HEK293T (cell line): ENCODE measurements around the gene YIF1A.
A peak's percentile ranks its signal among the peaks of the same experiment; 100 is the strongest.

ENCODE experiments used
- CTCF ChIA-PET: fragments of 350-600 bp; formaldehyde crosslinking; extraction: SDS; loops from one replicate; lab custom pipeline; 2021; ENCODE audit warnings: antibody characterized with exemption, inconsistent platforms; lab: Yijun Ruan, JAX
- POLR2A ChIA-PET: fragments of 350-600 bp; formaldehyde crosslinking; extraction: SDS; loops from one replicate; lab custom pipeline; 2020; ENCODE audit warnings: antibody characterized with exemption, inconsistent platforms; lab: Yijun Ruan, JAX
- DNase-seq: peaks from one replicate; pipeline ENCODE4 v3.0.0; 2012; ENCODE audit warnings: mixed read lengths; ENCODE audit errors: extremely low spot score
- ARNT ChIP-seq: fragments of 450-650 bp; IDR thresholded peaks from 2 replicates; pipeline ENCODE4 v1.6.1; 2017; ENCODE audit warnings: mild to moderate bottlenecking
- BHLHE40 ChIP-seq: fragments of 450-650 bp; IDR thresholded peaks from 2 replicates; pipeline ENCODE4 v1.6.1; 2016; ENCODE audit warnings: mild to moderate bottlenecking, moderate library complexity, borderline replicate concordance
- CTBP1 ChIP-seq: fragments of 450-650 bp; IDR thresholded peaks from 2 replicates; pipeline ENCODE4 v1.6.1; 2016; ENCODE audit warnings: borderline replicate concordance
- ELF4 ChIP-seq: fragments of 450-650 bp; IDR thresholded peaks from 2 replicates; pipeline ENCODE4 v1.6.1; 2017; ENCODE audit warnings: antibody characterized with exemption
- FOXA1 ChIP-seq: fragments of 450-650 bp; IDR thresholded peaks from 2 replicates; pipeline ENCODE4 v1.6.1; 2016; ENCODE audit warnings: mild to moderate bottlenecking
- FOXK2 ChIP-seq: fragments of 450-650 bp; IDR thresholded peaks from 2 replicates; pipeline ENCODE4 v1.6.1; 2016; ENCODE audit warnings: mild to moderate bottlenecking
- FOXM1 ChIP-seq: fragments of 450-650 bp; IDR thresholded peaks from 2 replicates; pipeline ENCODE4 v1.6.1; 2017; ENCODE audit warnings: mild to moderate bottlenecking, borderline replicate concordance
- HDGF ChIP-seq: fragments of 450-650 bp; IDR thresholded peaks from 2 replicates; pipeline ENCODE4 v1.6.1; 2017; ENCODE audit warnings: antibody characterized with exemption, borderline replicate concordance
- L3MBTL2 ChIP-seq: fragments of 450-650 bp; conservative IDR thresholded peaks from 2 replicates; pipeline ENCODE4 v1.6.1; 2016; ENCODE audit warnings: mild to moderate bottlenecking
- LEF1 ChIP-seq: fragments of 450-650 bp; IDR thresholded peaks from 2 replicates; pipeline ENCODE4 v1.6.1; 2017; ENCODE audit warnings: mild to moderate bottlenecking, borderline replicate concordance
- NFRKB ChIP-seq: fragments of 450-650 bp; IDR thresholded peaks from 2 replicates; pipeline ENCODE4 v1.6.1; 2016; ENCODE audit warnings: mild to moderate bottlenecking, moderate library complexity
- SP1 ChIP-seq: fragments of 450-650 bp; IDR thresholded peaks from 2 replicates; pipeline ENCODE4 v1.6.1; 2017
- SUZ12 ChIP-seq: fragments of 450-650 bp; IDR thresholded peaks from 2 replicates; pipeline ENCODE4 v1.6.1; 2016; ENCODE audit warnings: mild to moderate bottlenecking
- TARDBP ChIP-seq: fragments of 450-650 bp; IDR thresholded peaks from 2 replicates; pipeline ENCODE4 v1.6.1; 2016
- ZNF384 ChIP-seq: fragments of 450-650 bp; IDR thresholded peaks from 2 replicates; pipeline ENCODE4 v1.6.1; 2016
- TF ChIP-seq, protein P1 (sequence below): fragments of 450-650 bp; IDR thresholded peaks from 2 replicates; pipeline ENCODE4 v1.6.1; 2016

Gene YIF1A

DNA sequence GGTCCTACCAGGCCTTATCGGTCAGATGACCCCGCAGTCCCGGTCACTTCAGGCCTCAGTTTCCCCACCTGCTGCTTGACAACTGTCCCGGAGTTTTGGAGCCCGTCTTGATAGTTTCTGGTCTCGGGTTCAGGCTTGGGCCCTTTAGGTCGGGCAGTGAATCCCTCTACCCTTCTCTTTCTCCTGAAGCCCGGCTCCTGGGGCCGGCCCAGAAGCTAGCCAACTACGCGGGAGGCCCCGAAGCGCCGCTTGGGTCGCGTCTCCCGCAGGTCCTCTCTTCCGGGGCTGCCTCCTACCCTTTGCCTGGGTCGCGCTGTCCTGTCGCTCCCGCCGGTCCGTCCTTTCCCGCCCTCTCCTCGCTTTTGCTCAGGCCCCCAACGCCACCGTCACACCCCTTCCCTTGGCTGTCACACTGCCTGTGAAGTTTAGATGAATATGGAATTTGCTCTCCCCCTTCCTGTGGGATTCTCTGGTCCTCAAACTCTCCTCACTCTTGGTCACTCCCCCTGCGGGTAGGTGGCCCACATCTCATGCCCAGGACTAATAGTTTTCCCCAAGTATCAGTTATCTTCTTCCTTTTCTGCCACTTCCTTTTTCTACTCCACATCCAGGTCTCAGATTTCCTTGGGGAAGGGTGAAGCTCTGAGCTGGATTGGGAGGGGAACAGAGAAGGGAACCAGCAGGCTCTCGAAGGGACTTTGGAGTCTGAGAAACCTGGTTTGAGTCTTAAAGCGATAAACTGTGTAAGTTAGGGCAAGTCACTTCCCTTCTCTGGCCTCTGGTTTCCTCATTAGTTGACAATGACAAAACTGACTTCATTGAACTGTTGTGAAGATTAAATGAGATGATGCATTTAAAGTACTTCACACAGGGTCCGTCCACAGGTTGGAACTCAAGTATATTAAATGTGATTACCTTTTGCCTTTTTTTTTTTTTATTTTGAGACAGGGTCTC, 19.7 kb downstream of the YIF1A start:
- ChIA-PET POLR2A (interaction anchor here (1.1 to 3.6 kb wide), 5 partner anchors 8 to 76 kb away, joined by 4 to 24 read pairs (median 15); partner anchors contain the start of genes BRMS1, CNIH2 and YIF1A), CTCF (no interaction called here)
- DNase-seq = peak; percentile 38
- no peak for TF ChIP-seq CTBP1
- no peak for TF ChIP-seq NFRKB
- no peak for TF ChIP-seq ARNT
- TF ChIP-seq FOXK2 = no peak
- TF ChIP-seq FOXM1 = no peak
- no peak for TF ChIP-seq BHLHE40
- no peak for TF ChIP-seq LEF1
- TF ChIP-seq TARDBP = no peak
- TF ChIP-seq SP1 = no peak
- TF ChIP-seq L3MBTL2 = no peak
- TF ChIP-seq, protein P1, sequence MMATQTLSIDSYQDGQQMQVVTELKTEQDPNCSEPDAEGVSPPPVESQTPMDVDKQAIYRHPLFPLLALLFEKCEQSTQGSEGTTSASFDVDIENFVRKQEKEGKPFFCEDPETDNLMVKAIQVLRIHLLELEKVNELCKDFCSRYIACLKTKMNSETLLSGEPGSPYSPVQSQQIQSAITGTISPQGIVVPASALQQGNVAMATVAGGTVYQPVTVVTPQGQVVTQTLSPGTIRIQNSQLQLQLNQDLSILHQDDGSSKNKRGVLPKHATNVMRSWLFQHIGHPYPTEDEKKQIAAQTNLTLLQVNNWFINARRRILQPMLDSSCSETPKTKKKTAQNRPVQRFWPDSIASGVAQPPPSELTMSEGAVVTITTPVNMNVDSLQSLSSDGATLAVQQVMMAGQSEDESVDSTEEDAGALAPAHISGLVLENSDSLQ = no peak
- TF ChIP-seq HDGF = no peak
- TF ChIP-seq ZNF384 = no peak
- TF ChIP-seq FOXA1 = no peak
- no peak for TF ChIP-seq SUZ12

DNA sequence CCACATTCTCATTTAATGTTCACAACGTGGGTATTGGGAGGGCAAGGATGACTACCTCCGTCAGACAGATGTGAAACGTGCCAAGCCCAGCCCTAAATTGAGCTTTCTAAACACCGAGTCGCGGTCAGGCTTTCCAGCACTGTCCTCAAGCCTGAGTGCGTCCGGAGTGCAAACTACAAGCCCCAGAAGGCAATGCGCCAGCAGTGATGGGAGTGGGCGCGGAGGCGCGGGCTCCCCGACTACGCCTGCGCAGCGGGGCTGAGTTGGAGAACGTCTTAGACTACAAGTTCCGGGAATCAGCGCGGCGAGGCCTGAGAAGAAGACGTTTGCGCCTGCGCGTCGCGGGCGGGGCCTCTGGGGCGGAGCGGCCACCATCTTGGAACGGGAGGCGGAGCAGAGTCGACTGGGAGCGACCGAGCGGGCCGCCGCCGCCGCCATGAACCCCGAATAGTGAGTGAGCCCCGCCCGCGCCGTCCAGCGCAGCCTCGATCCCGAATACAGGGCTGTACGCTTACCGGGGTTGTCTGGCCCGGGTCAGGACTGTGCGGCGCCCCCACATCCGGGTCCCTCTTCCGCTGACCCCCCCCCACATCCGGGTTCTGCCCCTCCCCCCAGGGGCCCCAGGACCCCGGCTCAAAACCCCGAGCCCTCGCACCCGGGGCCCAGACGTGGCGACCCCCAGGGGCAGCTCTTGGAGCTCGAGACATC, 20.5 kb downstream of the YIF1A start, which contains the start of gene RAB1B:
Gene RAB1B, plus strand, starts transcription at position 396 of the 708 bp plus-strand sequence. Its CDS starts 41 bp downstream, at position 437.
- TF ChIP-seq ARNT = no peak
- TF ChIP-seq BHLHE40 = no peak
- TF ChIP-seq L3MBTL2 = no peak
- TF ChIP-seq, protein P1 = no peak
- TF ChIP-seq FOXK2 = no peak
- TF ChIP-seq LEF1 = no peak
- no peak for TF ChIP-seq ZNF384
- no peak for TF ChIP-seq HDGF
- no peak for TF ChIP-seq FOXA1
- TF ChIP-seq FOXM1 = no peak
- TF ChIP-seq SUZ12 = no peak
- TF ChIP-seq ELF4 = no peak; the same call in 1 of the 2 replicates
- CTCF ChIA-PET = interaction anchor here (0.5 to 1.6 kb wide), 3 partner anchors 14 to 60 kb away, joined by 4 read pairs; no protein-coding TSS in a partner anchor
- POLR2A ChIA-PET = interaction anchor here (1.0 to 3.6 kb wide), 10 partner anchors 8 to 149 kb away, joined by 3 to 24 read pairs (median 4); partner anchors contain the start of genes BRMS1, CNIH2 and YIF1A
- DNase-seq = peak; percentile 99

DNA sequence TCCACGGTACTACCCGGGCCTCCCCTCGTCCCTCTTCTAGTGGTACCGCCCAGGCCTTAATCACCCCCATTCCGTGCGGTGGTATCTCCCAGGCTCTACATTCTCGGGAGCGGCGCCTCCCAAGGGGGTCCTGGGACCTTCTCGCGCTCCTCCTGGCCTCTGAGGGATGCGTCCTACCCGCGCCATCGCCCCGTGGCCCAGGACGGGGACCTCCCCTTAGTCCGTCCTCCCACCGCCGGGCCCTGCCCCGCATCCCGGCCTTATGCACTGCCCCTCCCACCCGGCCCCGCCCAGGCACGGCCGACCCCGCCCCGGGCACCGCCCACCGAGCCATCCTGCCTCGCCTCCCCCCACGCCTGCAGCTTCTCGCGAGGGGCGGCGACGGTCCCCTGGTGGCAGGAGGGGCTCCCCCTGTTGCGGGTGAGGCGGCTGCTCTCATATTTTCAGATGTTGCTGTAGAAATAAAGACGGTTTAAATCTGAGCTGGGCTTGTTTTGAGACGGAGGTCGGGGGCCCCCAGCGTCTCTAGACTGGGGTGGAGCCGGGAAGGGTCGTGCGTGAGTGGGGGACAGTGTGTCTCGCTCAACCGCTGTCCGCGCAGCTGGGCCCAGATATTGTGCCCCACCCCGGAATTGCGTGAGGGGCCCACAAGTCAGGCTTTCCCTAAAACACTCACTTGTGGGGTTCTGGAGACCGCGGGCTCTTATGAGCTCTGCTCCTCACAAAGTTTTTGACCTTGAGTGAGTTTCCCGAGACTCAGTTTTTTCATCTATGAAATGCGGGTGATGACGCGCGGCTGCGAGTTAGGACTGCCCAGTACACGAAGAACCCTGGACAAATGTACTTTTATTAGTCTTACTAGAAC, 21.3 kb downstream of the YIF1A start:
- ChIA-PET CTCF (interaction anchor here (0.5 to 1.7 kb wide), 6 partner anchors 13 to 379 kb away, joined by 3 to 4 read pairs (median 4); partner anchors contain the start of gene FIBP), POLR2A (interaction anchor here (0.6 to 3.6 kb wide), 13 partner anchors 9 to 148 kb away, joined by 3 to 24 read pairs (median 4); partner anchors contain the start of genes BRMS1, CNIH2 and YIF1A)
- no peak for TF ChIP-seq FOXK2
- TF ChIP-seq TARDBP = no peak
- TF ChIP-seq FOXM1 = no peak
- TF ChIP-seq, protein P1 = no peak
- no peak for TF ChIP-seq BHLHE40
- TF ChIP-seq L3MBTL2 = no peak
- TF ChIP-seq ELF4 = no peak
- TF ChIP-seq SUZ12 = no peak
- TF ChIP-seq NFRKB = no peak
- TF ChIP-seq FOXA1 = no peak
- TF ChIP-seq SP1 = no peak
- TF ChIP-seq ARNT = no peak
- no peak for TF ChIP-seq HDGF
- no peak for TF ChIP-seq CTBP1
- TF ChIP-seq LEF1 = no peak
- no peak for TF ChIP-seq ZNF384
- DNase-seq = peak; percentile 86

DNA sequence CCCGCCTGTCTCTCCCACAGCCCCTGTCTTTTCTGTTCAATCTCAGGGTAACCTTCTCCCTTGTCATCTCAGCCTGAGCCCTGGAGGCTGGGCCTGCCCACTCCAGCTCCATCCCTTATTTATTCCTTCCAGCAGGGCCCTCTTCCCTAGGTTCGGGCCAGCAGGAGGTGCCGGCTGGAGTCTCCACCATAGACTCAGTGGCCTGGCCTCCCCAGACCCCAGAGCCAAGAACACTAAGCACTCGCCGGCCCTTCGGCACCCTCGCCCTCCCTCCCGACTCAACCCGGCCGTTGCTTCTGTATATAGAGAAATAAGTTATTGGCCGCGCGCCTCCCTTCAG, 21.9 kb downstream of the YIF1A start:
- no peak for DNase-seq
- ChIA-PET POLR2A (interaction anchor here (0.6 to 3.6 kb wide), 11 partner anchors 10 to 147 kb away, joined by 3 to 24 read pairs (median 4); partner anchors contain the start of genes CNIH2 and YIF1A), CTCF (interaction anchor here (0.8 to 1.7 kb wide), 4 partner anchors 13 to 379 kb away, joined by 3 to 4 read pairs (median 4); partner anchors contain the start of gene FIBP)
- TF ChIP-seq TARDBP (no peak), FOXM1 (no peak), ARNT (no peak), ELF4 (no peak), FOXA1 (no peak), L3MBTL2 (no peak), FOXK2 (no peak)
- TF ChIP-seq, protein P1 = no peak
